Ishikawa (cell line): Measurements from ENCODE around the gene FBXO10.

ENCODE experiments used
- CEBPB ChIP-seq: IDR thresholded peaks from 2 replicates; pipeline ENCODE4 v1.6.1; 2012
- CREB1 ChIP-seq: IDR thresholded peaks from 2 replicates; pipeline ENCODE4 v1.6.1; 2012; ENCODE audit warnings: low read depth
- EGR1 ChIP-seq: IDR thresholded peaks from 2 replicates; pipeline ENCODE4 v1.6.1; 2012
- EP300 ChIP-seq: IDR thresholded peaks from 2 replicates; pipeline ENCODE4 v1.6.1; 2012; ENCODE audit warnings: borderline replicate concordance
- FOXM1 ChIP-seq: IDR thresholded peaks from 2 replicates; pipeline ENCODE4 v1.6.1; 2012; ENCODE audit warnings: low read depth, borderline replicate concordance
- MAX ChIP-seq: IDR thresholded peaks from 2 replicates; pipeline ENCODE4 v1.6.1; 2012
- NFIC ChIP-seq: IDR thresholded peaks from 2 replicates; pipeline ENCODE4 v1.6.1; 2012
- RAD21 ChIP-seq: IDR thresholded peaks from 2 replicates; pipeline ENCODE4 v1.6.1; 2012; ENCODE audit warnings: low read depth
- REST ChIP-seq: IDR thresholded peaks from 2 replicates; pipeline ENCODE4 v1.6.1; 2012; ENCODE audit warnings: low read depth, mild to moderate bottlenecking
- TAF1 ChIP-seq: IDR thresholded peaks from 2 replicates; pipeline ENCODE4 v1.6.1; 2012; ENCODE audit warnings: low read depth, mild to moderate bottlenecking
- TCF12 ChIP-seq: IDR thresholded peaks from 2 replicates; pipeline ENCODE4 v1.6.1; 2012; ENCODE audit warnings: low read depth
- TEAD4 ChIP-seq: IDR thresholded peaks from 2 replicates; pipeline ENCODE4 v1.6.1; 2012
- USF1 ChIP-seq: IDR thresholded peaks from 2 replicates; pipeline ENCODE4 v1.6.1; 2012
- YY1 ChIP-seq: IDR thresholded peaks from 2 replicates; pipeline ENCODE4 v1.6.1; 2012; ENCODE audit warnings: low read depth
- ZBTB7A ChIP-seq: IDR thresholded peaks from 2 replicates; pipeline ENCODE4 v1.6.1; 2012; ENCODE audit warnings: low read depth

Gene FBXO10

GRCh38 chr9:37486256-37486615, 89.9 kb downstream of the FBXO10 start:
- no peak for TF ChIP-seq FOXM1
- no peak for TF ChIP-seq TEAD4
- TF ChIP-seq USF1, result no peak
- TF ChIP-seq NFIC, result no peak
- no peak for TF ChIP-seq CEBPB
- TF ChIP-seq REST, result no peak
- TF ChIP-seq RAD21, result no peak
- no peak for TF ChIP-seq EP300
- TF ChIP-seq CREB1, result no peak
- TF ChIP-seq ZBTB7A, result no peak
- no peak for TF ChIP-seq YY1
- TF ChIP-seq TCF12, result no peak
- no peak for TF ChIP-seq MAX

GRCh38 chr9:37485389-37486255, 90.6 kb downstream of the FBXO10 start, which contains the start of gene POLR1E:
Gene POLR1E, plus strand, starts transcription at chr9:37485948. Its CDS starts 100 bp downstream, at chr9:37486048.
- TF ChIP-seq MAX (peak; percentile 87), FOXM1 (no peak), EGR1 (peak; percentile 84), YY1 (peak; percentile 62; the same call in 1 of the 2 replicates), TAF1 (peak; percentile 88), EP300 (no peak), CREB1 (peak; percentile 6; the same call in 1 of the 2 replicates), USF1 (peak; percentile 70)

GRCh38 chr9:37480759-37481158, 95.4 kb downstream of the FBXO10 start:
- TF ChIP-seq REST, result no peak
- TF ChIP-seq TAF1, result no peak
- no peak for TF ChIP-seq YY1
- no peak for TF ChIP-seq NFIC

- TF ChIP-seq TAF1 (no peak), TEAD4 (no peak), CREB1 (no peak), CEBPB (no peak), MAX (no peak), USF1 (no peak), ZBTB7A (no peak), REST (no peak), RAD21 (no peak), FOXM1 (no peak), EGR1 (no peak), TCF12 (no peak), YY1 (no peak), NFIC (no peak), EP300 (no peak)
Measured at GRCh38 chr9:37476930-37477329, 99.2 kb downstream of the FBXO10 start.
